H1 (cell line): Measurements from ENCODE around the gene AFF2. TPM values are rescaled to one million over a fixed set of nuclear protein-coding genes. Genes with fewer than 3 reads are reported as not detected.

Experiments
- BCL11A ChIP-seq, 2 experiments: IDR thresholded peaks; one replicate each; pipeline ENCODE4 v1.6.1; 2011; ENCODE audit warnings: low read depth in 2 of 2, low read length in 2 of 2, mild to moderate bottlenecking in 2 of 2
- CHD1 ChIP-seq: IDR thresholded peaks from 2 replicates; pipeline ENCODE4 v1.6.1; 2012; ENCODE audit warnings: low read depth, low read length, improper control_type of control experiment
- NRF1 ChIP-seq: IDR thresholded peaks from 2 replicates; pipeline ENCODE4 v1.6.1; 2011; ENCODE audit warnings: mild to moderate bottlenecking, low read depth, low read length, improper control_type of control experiment
- POLR2A ChIP-seq, 2 experiments: IDR thresholded peaks; 1 replicate in 1 of 2; 2 replicates in 1 of 2; pipeline ENCODE4 v1.6.1; 2011; ENCODE audit warnings: low read depth in 2 of 2, low read length in 2 of 2, mild to moderate bottlenecking in 2 of 2; ENCODE audit errors: control extremely low read depth in 1 of 2
- RBBP5 ChIP-seq: IDR thresholded peaks from 2 replicates; pipeline ENCODE4 v1.7.1; 2012; ENCODE audit warnings: low read depth, mild to moderate bottlenecking, inconsistent platforms, low read length, moderate library complexity, borderline replicate concordance
- polyA plus RNA-seq, 7 experiments: library from polyadenylated mRNA; depleted of rRNA in 3 of 7; stranded (reverse) in 5 of 7; unstranded in 2 of 7; fragments of >200 nt in 5 of 7; fragments of 200-250 nt in 2 of 7; gene quantifications; 1 replicate in 5 of 7; 2 replicates in 1 of 7; 4 replicates in 1 of 7; pipeline versions ENCODE4 v1.2.1 to v1.2.3, GENCODE V29; 2011 to 2013; ENCODE audit warnings: missing spikeins in 2 of 7, mixed read lengths in 2 of 7
- total RNA-seq: library from RNA; stranded (reverse); fragmentation: NEBNext Ultra II Directional; extraction: Animal tissue kit (Norgen Biotek cat#: 25700); gene quantifications from 2 replicates; pipeline ENCODE4 v1.2.1, GENCODE V29; 2021

Gene AFF2
- total and polyA plus RNA-seq, 2 of the 8 experiments (the other 6 are each of a cell fraction or from before 2014, with no cell fraction given) = 2.0 to 7.3 TPM

GRCh38 chrX:148788449-148788848 is 288.0 kb downstream of the AFF2 start (continued):
- no peak for TF ChIP-seq POLR2A (IDR thresholded peaks at IDR 0.05; ENCODE audit: control extremely low read depth in 1 of 2, low read depth in 2 of 2, low read length in 2 of 2)
- TF ChIP-seq NRF1 = no peak
- TF ChIP-seq CHD1 = no peak
- TF ChIP-seq RBBP5 = no peak
- TF ChIP-seq BCL11A (IDR thresholded peaks at IDR 0.05; ENCODE audit: low read depth in 2 of 2, low read length in 2 of 2) = no peak
- TF ChIP-seq, all 59 proteins: peak for 0
